T-cell (primary cell): Measurements from ENCODE around the gene ANKRD39. TPM values are rescaled to one million over a fixed set of nuclear protein-coding genes. Genes with fewer than 3 reads are reported as not detected.

Experiments used
- ATAC-seq, 4 experiments: fragments of 200-7000 bp in 3 of 4; fragments of 150-1000 bp in 1 of 4; cut with Tn5 transposase; replicated peaks in 1 of 4; 1 replicate in 3 of 4; 2 replicates in 1 of 4; pipeline ENCODE4 v1.10.0; 2021; ENCODE audit warnings: moderate library complexity in 3 of 4, mild to moderate bottlenecking in 2 of 4, moderate number of reproducible peaks in 1 of 4
- CTCF ChIA-PET, 2 donors: fragments of 300-600 bp; sonication (Branson Sonifier 250); formaldehyde crosslinking; loops; one replicate each; lab custom pipeline; 2022; ENCODE audit warnings: antibody characterized with exemption in 2 of 2; lab: Charles Lee
- POLR2A ChIA-PET, 2 donors: fragments of 300-600 bp; sonication (Branson Sonifier 250); formaldehyde crosslinking; loops; one replicate each; lab custom pipeline; 2022; ENCODE audit warnings: antibody characterized with exemption in 2 of 2; lab: Charles Lee
- DNase-seq, 35 experiments: peaks; one replicate each; pipeline versions ENCODE4 v3.0.0 to v3.0.0-alpha.2; 2013 to 2023
- H3K27ac ChIP-seq: one replicate; pipeline ENCODE4 v1.5.1; 2013; ENCODE audit warnings: low read length
- H3K27me3 ChIP-seq, 2 experiments: replicated peaks in 1 of 2; 1 replicate in 1 of 2; 2 replicates in 1 of 2; pipeline versions ENCODE4 v1.6.1 to v1.7.0; 2013; ENCODE audit warnings: low read length in 1 of 2, mixed read lengths in 1 of 2; ENCODE audit not compliant: control insufficient read depth in 2 of 2, insufficient read depth in 2 of 2; ENCODE audit errors: extremely low read depth in 1 of 2
- H3K36me3 ChIP-seq, 2 donors: 1 replicate in 1 of 2; 2 replicates in 1 of 2; pipeline versions ENCODE4 v1.6.1 to v1.7.0; 2013; ENCODE audit warnings: low read length in 1 of 2; ENCODE audit not compliant: control insufficient read depth in 2 of 2, insufficient read depth in 1 of 2; ENCODE audit errors: extremely low read depth in 1 of 2
- H3K4me1 ChIP-seq, 2 experiments: 1 replicate in 1 of 2; 2 replicates in 1 of 2; pipeline versions ENCODE4 v1.6.1 to v1.7.0; 2013; ENCODE audit warnings: low read length in 2 of 2, mixed read lengths in 1 of 2; ENCODE audit not compliant: insufficient read depth in 2 of 2, control insufficient read depth in 1 of 2; ENCODE audit errors: extremely low read depth in 1 of 2
- H3K4me3 ChIP-seq, 2 donors: 1 replicate in 1 of 2; 2 replicates in 1 of 2; pipeline versions ENCODE4 v1.5.1 to v1.7.0; 2013; ENCODE audit warnings: mild to moderate bottlenecking in 2 of 2, low read length in 1 of 2, moderate library complexity in 1 of 2; ENCODE audit not compliant: control insufficient read depth in 1 of 2; ENCODE audit errors: extremely low read depth in 1 of 2
- H3K9me3 ChIP-seq: 2 replicates; pipeline ENCODE4 v1.7.0; 2013
- H3K27ac Mint-ChIP-seq, 2 donors: one replicate each; pipeline ENCODE4 v1.8.0; 2020 to 2021; ENCODE audit warnings: mild to moderate bottlenecking in 2 of 2, mixed read lengths in 2 of 2
- H3K27me3 Mint-ChIP-seq, 2 donors: one replicate each; pipeline ENCODE4 v1.8.0; 2021 to 2022; ENCODE audit warnings: mixed read lengths in 2 of 2
- H3K36me3 Mint-ChIP-seq: one replicate; pipeline ENCODE4 v1.8.0; 2021; ENCODE audit warnings: mixed read lengths
- H3K4me1 Mint-ChIP-seq, 3 donors: one replicate each; pipeline ENCODE4 v1.8.0; 2020 to 2022; ENCODE audit warnings: mixed read lengths in 3 of 3, mild to moderate bottlenecking in 1 of 3
- H3K4me3 Mint-ChIP-seq, 3 donors: one replicate each; pipeline ENCODE4 v1.8.0; 2020 to 2022; ENCODE audit warnings: mild to moderate bottlenecking in 3 of 3, mixed read lengths in 3 of 3, moderate library complexity in 3 of 3
- H3K9me3 Mint-ChIP-seq, 3 donors: one replicate each; pipeline ENCODE4 v1.8.0; 2020 to 2022; ENCODE audit warnings: mixed read lengths in 3 of 3
- WGBS: methylation state at CpG from one replicate; pipeline ENCODE4 v1.1.5; 2013; ENCODE audit warnings: missing lambda C conversion rate; ENCODE audit not compliant: insufficient coverage; 5-methylcytosine and 5-hydroxymethylcytosine counted together
- total RNA-seq, 35 experiments: library from RNA in 6 of 35; stranded (reverse) in 6 of 35; fragments of 120-200 nt in 1 of 35; gene quantifications; one replicate each; pipeline versions ENCODE4 v1.2.1 to v1.2.4 and lab custom pipeline; 2013 to 2026

ANKRD39 gene
- total RNA-seq, 5 donors from 2014 or later (not counting 1 experiment from before 2014, with no cell fraction given), result 16.9 to 25.0 (median 19.2) TPM

DNA sequence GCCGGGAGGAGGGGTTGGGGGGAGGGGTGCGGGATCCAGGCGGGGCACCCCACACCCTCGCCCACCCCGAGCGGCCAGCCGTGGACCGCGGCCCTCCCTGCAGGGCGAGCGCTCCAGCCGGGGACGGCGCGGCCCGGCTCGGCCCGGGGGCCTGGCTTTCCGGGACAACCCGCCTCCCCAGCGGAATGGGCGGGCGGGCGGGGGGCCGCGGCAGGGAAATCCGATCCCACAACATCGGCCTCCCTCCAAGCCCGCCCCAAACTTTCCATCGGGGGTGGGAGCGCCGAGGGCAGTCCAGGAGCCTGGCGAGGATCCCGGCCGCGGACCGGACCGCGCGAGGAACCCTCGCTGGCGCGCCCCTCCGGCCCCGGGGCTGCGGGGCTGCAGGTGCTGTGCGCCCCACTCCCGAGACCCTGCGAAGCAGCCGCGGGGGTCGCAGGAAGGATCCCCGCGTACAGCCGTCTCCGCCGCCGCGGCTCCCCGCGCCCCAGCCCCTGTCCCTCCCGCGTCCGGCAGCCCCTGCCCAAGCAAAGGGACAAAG, 11.5 kb upstream of the ANKRD39 start:
- Histone ChIP-seq H3K4me3 (peak overlapping the region; percentile 66 to 75), H3K9me3 (no peaks in the 10 kb centered on the region), H3K36me3 (peaks cover 6 to 33% of the 10 kb centered on the region in 2 donors), H3K27ac (no peak overlapping the region), H3K27me3 (peaks cover 0 to 6% of the 10 kb centered on the region in 2 experiments), H3K4me1 (peaks cover 14 to 57% of the 10 kb centered on the region in 2 experiments)
- peaks cover 4% of the 10 kb centered on the region for H3K36me3 Mint-ChIP-seq
- H3K4me3 Mint-ChIP-seq, result peak overlapping the region in 2 of 3 donors; percentile 60 to 86
- CTCF ChIA-PET, result interaction anchor here in 1 of 2 donors (1.7 kb wide), 1 partner anchor 12 kb away, joined by 9 read pairs; the partner anchor contains the start of gene ANKRD39
- ATAC-seq (peak in 3 of 4 experiments; percentile 1 to 8 (median 2)), DNase-seq (peak in 1 of 35 experiments; percentile 5)
- H3K9me3 Mint-ChIP-seq, result no peaks in the 10 kb centered on the region
- H3K27me3 Mint-ChIP-seq, result no peaks in the 10 kb centered on the region
- H3K27ac Mint-ChIP-seq, result no peak overlapping the region
- POLR2A ChIA-PET, result no interaction called here
- under 1% methylated on average over 59 of the region's 64 CpGs for WGBS
- peaks cover 38 to 55% (median 48%) of the 10 kb centered on the region in 3 donors for H3K4me1 Mint-ChIP-seq

DNA sequence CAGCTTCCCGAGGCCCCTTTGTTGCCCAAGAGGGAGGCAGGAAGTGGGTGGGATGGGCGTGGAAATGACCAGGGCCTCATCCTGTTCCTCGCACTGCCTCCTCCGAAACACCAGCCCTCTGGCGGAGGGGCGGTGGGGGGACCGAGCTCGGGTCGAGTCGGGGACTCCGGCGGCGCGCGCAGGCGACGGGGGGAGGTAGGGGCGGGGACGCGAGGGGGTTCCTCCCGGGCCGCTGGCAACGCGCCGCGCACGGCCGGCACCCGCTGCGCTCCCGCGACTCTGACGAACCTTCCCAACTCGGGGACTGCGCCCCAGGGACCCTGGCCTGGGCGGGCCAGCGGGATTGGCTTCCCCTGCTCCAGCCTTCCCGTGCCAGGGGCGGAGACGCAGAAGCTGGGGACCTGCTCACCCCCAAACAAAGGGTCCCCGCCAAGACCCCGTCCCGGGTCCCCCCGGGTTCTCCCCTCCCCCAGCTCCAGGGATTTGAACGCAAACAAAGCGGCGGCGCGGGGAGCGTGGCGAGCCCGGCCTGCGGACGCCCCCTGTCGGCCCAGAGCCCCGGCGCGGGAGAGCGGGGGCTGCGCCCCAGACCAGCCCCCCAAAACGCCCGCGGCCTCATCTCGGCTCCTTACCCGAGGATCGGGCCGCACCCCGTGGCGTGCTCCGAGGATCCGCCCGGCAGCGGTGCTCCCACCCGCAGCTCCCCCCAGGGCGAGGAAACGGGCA, 10.9 kb upstream of the ANKRD39 start:
- DNase-seq, result peak in 33 of 35 experiments; percentile 35 to 73 (median 55)
- under 1% methylated on average over 66 of the region's 76 CpGs for WGBS
- ATAC-seq, result peak; percentile 21 to 24 (median 22)
- Mint-ChIP-seq H3K27ac (peak overlapping the region; percentile 86), H3K27me3 (no peaks in the 10 kb centered on the region), H3K36me3 (peaks cover 4% of the 10 kb centered on the region), H3K4me3 (peak overlapping the region; percentile 81 to 86 (median 85)), H3K4me1 (peaks cover 32 to 48% (median 43%) of the 10 kb centered on the region in 3 donors), H3K9me3 (no peaks in the 10 kb centered on the region)
- Histone ChIP-seq H3K4me1 (peaks cover 14 to 53% of the 10 kb centered on the region in 2 experiments), H3K4me3 (peak overlapping the region; percentile 66 to 75), H3K9me3 (no peaks in the 10 kb centered on the region), H3K27ac (peak overlapping the region; percentile 68), H3K27me3 (peaks cover 0 to 6% of the 10 kb centered on the region in 2 experiments), H3K36me3 (peaks cover 8 to 39% of the 10 kb centered on the region in 2 donors)
- CTCF ChIA-PET, result interaction anchor here (0.6 to 1.7 kb wide), 5 partner anchors 11 to 782 kb away, joined by 4 to 9 read pairs (median 6); partner anchors contain the start of gene ANKRD39 (in 1 of the 2)
- POLR2A ChIA-PET, result interaction anchor here (0.5 to 0.7 kb wide), 3 partner anchors 30 to 795 kb away, joined by 3 to 9 read pairs (median 3); partner anchors contain the start of gene ACTR1B (in 1 of the 2)

GRCh38 chr2:96867756-96868554, 10.1 kb upstream of the ANKRD39 start:
- ATAC-seq (peak in 1 of 4 experiments; percentile 5), DNase-seq (peak in 4 of 35 experiments; percentile 14 to 59 (median 25))
- H3K4me1 ChIP-seq, result peaks cover 14 to 47% of the 10 kb centered on the region in 2 experiments
- Mint-ChIP-seq H3K27ac (peak overlapping the region; percentile 86), H3K9me3 (no peaks in the 10 kb centered on the region), H3K27me3 (no peaks in the 10 kb centered on the region), H3K4me1 (peaks cover 34 to 45% (median 36%) of the 10 kb centered on the region in 3 donors), H3K36me3 (peaks cover 9% of the 10 kb centered on the region), H3K4me3 (peak overlapping the region; percentile 81 to 86 (median 85))
- H3K4me3 ChIP-seq, result peak overlapping the region; percentile 66 to 75
- CTCF ChIA-PET, result interaction anchor here (0.6 to 1.7 kb wide), 5 partner anchors 10 to 783 kb away, joined by 4 to 9 read pairs (median 6); partner anchors contain the start of gene ANKRD39 (in 1 of the 2)
- POLR2A ChIA-PET, result interaction anchor here (0.5 to 0.7 kb wide), 3 partner anchors 29 to 796 kb away, joined by 3 to 9 read pairs (median 3); partner anchors contain the start of gene ACTR1B (in 1 of the 2)
- no peaks in the 10 kb centered on the region for H3K9me3 ChIP-seq
- 59% methylated on average over 8 of the region's 27 CpGs for WGBS
- peak overlapping the region; percentile 68 for H3K27ac ChIP-seq
- peaks cover 0 to 6% of the 10 kb centered on the region in 2 experiments for H3K27me3 ChIP-seq
- peaks cover 10 to 47% of the 10 kb centered on the region in 2 donors for H3K36me3 ChIP-seq

DNA sequence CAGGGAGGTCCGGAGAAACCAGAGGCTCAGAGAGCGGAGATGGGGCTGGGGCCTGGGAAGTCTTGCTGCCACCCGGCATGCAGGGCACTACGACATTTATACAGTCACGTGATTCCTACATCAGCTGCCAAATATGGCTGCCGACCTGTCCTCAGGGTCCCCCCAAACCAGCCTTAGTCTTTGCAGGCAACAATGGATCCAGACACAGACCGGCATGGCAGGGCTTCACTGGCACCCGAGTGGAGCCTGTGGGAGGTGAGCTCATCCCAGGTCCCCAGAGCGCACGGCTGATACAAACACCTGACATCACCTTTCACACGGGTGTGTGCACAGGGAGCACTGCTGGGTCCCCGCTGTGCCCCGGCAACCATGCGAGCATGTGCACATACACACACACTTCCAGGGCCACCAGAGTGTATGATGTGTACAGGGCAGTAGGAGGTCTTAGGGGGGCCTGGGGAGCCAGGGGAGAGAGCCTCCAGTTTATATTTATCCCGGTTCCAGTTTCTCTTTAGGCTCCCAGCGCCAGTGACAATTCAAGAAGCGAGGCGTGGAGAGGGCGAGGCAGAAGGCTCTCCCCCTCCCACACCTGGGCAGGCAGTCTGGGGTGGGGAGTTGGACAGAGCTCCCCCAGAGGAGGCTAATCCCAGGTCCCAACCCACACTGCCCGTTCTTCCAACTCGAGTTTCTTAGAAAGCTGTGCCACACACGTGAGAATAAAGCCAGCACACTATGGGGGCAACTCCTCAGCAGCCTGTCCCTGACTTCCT, 9.4 kb upstream of the ANKRD39 start:
- H3K36me3 ChIP-seq, result peaks cover 10 to 47% of the 10 kb centered on the region in 2 donors
- H3K36me3 Mint-ChIP-seq, result peaks cover 10% of the 10 kb centered on the region
- no peaks in the 10 kb centered on the region for H3K27me3 Mint-ChIP-seq
- H3K4me3 ChIP-seq, result peak overlapping the region; percentile 66 to 75
- H3K9me3 ChIP-seq, result no peaks in the 10 kb centered on the region
- ATAC-seq (no peak), DNase-seq (peak in 1 of 35 experiments; percentile 15)
- peak overlapping the region; percentile 81 to 86 (median 85) for H3K4me3 Mint-ChIP-seq
- 73% methylated on average over 10 of the region's 22 CpGs for WGBS
- CTCF ChIA-PET, result interaction anchor here in 1 of 2 donors (1.7 kb wide), 1 partner anchor 9 kb away, joined by 9 read pairs; the partner anchor contains the start of gene ANKRD39
- H3K9me3 Mint-ChIP-seq, result no peaks in the 10 kb centered on the region
- POLR2A ChIA-PET, result interaction anchor here in 1 of 2 donors (1.0 kb wide), 1 partner anchor 28 kb away, joined by 3 read pairs; no protein-coding TSS in a partner anchor
- H3K4me1 Mint-ChIP-seq, result peaks cover 33 to 38% (median 34%) of the 10 kb centered on the region in 3 donors
- H3K27ac ChIP-seq, result peak overlapping the region; percentile 68
- H3K4me1 ChIP-seq, result peaks cover 14 to 44% of the 10 kb centered on the region in 2 experiments
- H3K27me3 ChIP-seq, result peaks cover 0 to 6% of the 10 kb centered on the region in 2 experiments
- peak overlapping the region; percentile 86 for H3K27ac Mint-ChIP-seq

DNA sequence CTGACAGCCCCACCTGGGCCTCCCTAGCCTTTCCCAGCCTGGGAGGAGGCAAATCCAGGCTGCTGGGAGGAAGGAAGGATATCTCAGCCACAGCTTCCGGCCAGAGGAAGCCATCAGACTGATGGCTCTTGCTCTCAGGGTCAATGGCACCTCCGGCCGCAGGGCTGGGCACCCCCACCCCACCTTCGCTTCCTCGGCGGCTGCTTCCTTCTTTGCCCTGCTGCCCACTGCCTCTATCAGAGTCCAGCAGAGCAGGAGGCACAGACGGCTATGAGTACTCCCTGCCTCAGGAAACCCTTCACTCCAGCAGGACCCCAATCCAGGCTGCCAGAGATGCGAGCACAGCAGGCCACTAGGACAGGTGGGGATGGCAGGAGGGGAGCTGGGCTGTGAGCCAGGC, 8.8 kb upstream of the ANKRD39 start:
- H3K27me3 ChIP-seq, result peaks cover 0 to 6% of the 10 kb centered on the region in 2 experiments
- DNase-seq (no peak), ATAC-seq (no peak)
- H3K36me3 ChIP-seq, result peaks cover 14 to 52% of the 10 kb centered on the region in 2 donors
- H3K4me3 ChIP-seq, result no peak overlapping the region
- H3K4me1 ChIP-seq, result peaks cover 14 to 44% of the 10 kb centered on the region in 2 experiments
- no peaks in the 10 kb centered on the region for H3K27me3 Mint-ChIP-seq
- peaks cover 34 to 39% (median 36%) of the 10 kb centered on the region in 3 donors for H3K4me1 Mint-ChIP-seq
- H3K4me3 Mint-ChIP-seq, result peak overlapping the region; percentile 34 to 86 (median 85)
- H3K9me3 Mint-ChIP-seq, result no peaks in the 10 kb centered on the region
- ChIA-PET CTCF (no interaction called here), POLR2A (interaction anchor here in 1 of 2 donors (1.0 kb wide), 1 partner anchor 29 kb away, joined by 3 read pairs; no protein-coding TSS in a partner anchor)
- peak overlapping the region; percentile 13 for H3K27ac ChIP-seq
- H3K9me3 ChIP-seq, result no peaks in the 10 kb centered on the region
- H3K27ac Mint-ChIP-seq, result peak overlapping the region; percentile 66 to 86
- H3K36me3 Mint-ChIP-seq, result peaks cover 13% of the 10 kb centered on the region
- 60% methylated on average over 1 of the region's 8 CpGs for WGBS
